ENCODE measurements around the gene TATDN2. TPM values are rescaled to one million over a fixed set of nuclear protein-coding genes. Genes with fewer than 3 reads are reported as not detected.

The TATDN2 gene, protein sequence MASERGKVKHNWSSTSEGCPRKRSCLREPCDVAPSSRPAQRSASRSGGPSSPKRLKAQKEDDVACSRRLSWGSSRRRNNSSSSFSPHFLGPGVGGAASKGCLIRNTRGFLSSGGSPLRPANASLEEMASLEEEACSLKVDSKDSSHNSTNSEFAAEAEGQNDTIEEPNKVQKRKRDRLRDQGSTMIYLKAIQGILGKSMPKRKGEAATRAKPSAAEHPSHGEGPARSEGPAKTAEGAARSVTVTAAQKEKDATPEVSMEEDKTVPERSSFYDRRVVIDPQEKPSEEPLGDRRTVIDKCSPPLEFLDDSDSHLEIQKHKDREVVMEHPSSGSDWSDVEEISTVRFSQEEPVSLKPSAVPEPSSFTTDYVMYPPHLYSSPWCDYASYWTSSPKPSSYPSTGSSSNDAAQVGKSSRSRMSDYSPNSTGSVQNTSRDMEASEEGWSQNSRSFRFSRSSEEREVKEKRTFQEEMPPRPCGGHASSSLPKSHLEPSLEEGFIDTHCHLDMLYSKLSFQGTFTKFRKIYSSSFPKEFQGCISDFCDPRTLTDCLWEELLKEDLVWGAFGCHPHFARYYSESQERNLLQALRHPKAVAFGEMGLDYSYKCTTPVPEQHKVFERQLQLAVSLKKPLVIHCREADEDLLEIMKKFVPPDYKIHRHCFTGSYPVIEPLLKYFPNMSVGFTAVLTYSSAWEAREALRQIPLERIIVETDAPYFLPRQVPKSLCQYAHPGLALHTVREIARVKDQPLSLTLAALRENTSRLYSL
- total RNA-seq: 10 to 100 TPM; 22.7 to 59.7 (median 28.2) TPM

DNA sequence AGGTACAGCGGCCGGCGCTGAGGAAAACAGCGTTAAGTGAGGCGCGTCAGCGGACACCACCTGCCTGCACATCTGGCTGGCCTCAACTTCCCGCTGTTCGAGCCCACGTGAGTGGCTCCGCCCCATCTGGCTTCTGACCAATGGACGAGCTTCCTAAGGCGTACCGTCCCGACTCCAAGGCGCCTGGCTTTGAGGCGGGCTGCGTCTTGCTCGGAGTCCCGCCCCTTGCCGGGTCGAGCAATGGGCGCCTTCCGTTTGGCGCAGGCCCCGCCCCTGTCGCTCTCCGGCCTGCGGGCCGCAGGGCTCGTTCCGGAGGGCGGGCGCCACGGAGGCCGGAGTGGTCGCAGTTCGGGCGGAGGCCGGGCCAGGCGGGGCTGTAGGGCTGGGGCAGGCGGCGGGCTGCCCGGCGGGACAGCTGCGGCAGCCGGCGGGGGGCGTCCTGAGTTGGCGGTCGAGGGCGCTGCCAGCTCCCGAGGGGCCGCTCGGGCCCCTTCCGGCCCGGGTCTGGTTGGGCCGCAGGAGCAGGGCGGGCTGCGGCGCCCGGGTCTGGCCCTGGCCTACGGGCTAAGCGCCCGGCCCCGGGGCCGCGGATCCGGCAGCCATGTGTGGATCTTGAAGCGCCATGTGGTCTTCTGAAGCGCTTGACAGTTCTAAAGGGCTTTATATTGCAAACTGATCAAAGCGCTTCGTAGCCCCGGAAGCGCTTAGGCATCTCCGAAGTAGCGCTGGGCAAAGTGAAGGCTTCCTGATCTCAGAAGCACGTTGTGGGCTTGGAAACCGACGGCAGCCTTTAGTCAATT is at the start of gene TATDN2:
TSS of gene TATDN2 (plus strand) at position 276 of the 800 bp plus-strand sequence. CDS start 742 bp downstream, outside the sequence.
- Histone ChIP-seq H3K27ac (peak within 1 kb of the TSS; percentile 91 to 94 (median 92)), H3K4me1 (peaks cover 18 to 35% (median 23%) of the 10 kb centered on the region in 4 donors), H3K27me3 (no peaks in the 10 kb centered on the region), H3K36me3 (peaks cover 0 to 7% (median 0%) of the 10 kb centered on the region in 4 donors), H3K9me3 (no peaks in the 10 kb centered on the region), H3K4me3 (peak within 1 kb of the TSS; percentile 75 to 95 (median 80))
- DNase-seq: peak; percentile 99
- 0% methylated on average over 40 of the region's 80 CpGs; no CpG with 5 or more reads in 1 of the 2 donors for WGBS, 2 donors (ENCODE audit: low coverage in 1 of 2)
- TF ChIP-seq, protein P1, sequence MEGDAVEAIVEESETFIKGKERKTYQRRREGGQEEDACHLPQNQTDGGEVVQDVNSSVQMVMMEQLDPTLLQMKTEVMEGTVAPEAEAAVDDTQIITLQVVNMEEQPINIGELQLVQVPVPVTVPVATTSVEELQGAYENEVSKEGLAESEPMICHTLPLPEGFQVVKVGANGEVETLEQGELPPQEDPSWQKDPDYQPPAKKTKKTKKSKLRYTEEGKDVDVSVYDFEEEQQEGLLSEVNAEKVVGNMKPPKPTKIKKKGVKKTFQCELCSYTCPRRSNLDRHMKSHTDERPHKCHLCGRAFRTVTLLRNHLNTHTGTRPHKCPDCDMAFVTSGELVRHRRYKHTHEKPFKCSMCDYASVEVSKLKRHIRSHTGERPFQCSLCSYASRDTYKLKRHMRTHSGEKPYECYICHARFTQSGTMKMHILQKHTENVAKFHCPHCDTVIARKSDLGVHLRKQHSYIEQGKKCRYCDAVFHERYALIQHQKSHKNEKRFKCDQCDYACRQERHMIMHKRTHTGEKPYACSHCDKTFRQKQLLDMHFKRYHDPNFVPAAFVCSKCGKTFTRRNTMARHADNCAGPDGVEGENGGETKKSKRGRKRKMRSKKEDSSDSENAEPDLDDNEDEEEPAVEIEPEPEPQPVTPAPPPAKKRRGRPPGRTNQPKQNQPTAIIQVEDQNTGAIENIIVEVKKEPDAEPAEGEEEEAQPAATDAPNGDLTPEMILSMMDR (IDR thresholded peaks at IDR 0.05): no peak
- TF ChIP-seq POLR2A (IDR thresholded peaks at IDR 0.05) (peak; percentile 78), POLR2AphosphoS5 (IDR thresholded peaks at IDR 0.05) (peak; percentile 80 to 90 (median 89)), EP300 (IDR thresholded peaks at IDR 0.05; ENCODE audit: low read depth) (no peak)
- intact Hi-C loops (cut with DNase I; ENCODE audit: low total_unique reads) (no loop called here), in situ Hi-C loops (cut with MboI; ENCODE audit: low pct_ligation_motif_present in 1 of 4, low pct_unique_long_range_greater_than_20kb in 1 of 4, low sequenced_read_pairs in 3 of 4) (loop anchor here in 2 of 4 donors (25.0 kb wide), 1 partner anchor 261 kb away; the partner anchor contains the start of gene EMC3 (in 2 of the 2))

DNA sequence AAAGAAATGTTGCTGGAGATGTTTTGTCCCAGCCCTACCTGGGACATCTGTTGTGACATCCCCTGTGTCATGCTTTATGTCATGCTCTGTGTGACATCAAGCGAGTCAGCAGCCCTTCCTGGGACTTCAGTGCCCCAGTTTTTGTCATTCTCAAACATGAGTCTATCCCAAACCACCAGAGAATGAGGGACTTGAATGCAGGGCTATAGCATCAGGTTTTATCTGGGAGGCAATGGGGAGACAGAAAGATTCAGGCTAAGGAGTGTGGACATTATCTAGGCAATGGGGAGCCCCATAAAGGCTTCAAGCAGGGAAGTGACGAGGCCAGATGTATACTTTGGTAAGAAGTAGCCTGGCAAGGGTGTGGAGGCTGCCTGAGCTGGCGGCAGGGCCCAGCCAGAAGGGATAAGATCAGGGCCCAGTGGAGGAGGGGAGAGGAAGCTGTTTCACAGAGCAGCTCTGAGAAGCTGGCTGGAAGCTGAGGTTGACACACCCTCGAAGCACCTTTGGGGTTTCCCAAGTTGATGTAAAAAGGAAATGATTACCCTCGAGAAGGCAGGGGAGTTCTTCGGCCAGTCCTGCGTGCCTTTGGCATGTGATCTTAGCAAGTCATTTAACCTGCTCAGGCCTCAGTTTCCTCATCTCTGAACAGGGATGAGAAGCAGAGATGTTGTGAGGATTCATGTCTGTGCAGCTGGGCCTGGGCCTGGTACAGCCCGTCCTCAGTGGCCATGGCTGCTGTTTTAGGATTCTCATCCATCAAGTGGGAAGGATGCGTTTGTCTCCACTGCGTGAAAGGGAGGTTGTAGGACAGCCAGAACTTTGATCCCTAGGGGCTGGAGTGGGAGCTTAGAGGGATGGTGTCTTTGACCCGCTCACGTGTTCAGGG is 49.3 kb upstream of the TATDN2 start:
- in situ Hi-C loops (cut with MboI; ENCODE audit: low pct_ligation_motif_present in 1 of 4, low pct_unique_long_range_greater_than_20kb in 1 of 4, low sequenced_read_pairs in 3 of 4): no loop called here
- Histone ChIP-seq H3K4me1 (peaks cover 22 to 48% (median 32%) of the 10 kb centered on the region in 4 donors), H3K27ac (peak overlapping the region; percentile 38 to 62 (median 52)), H3K27me3 (no peaks in the 10 kb centered on the region), H3K9me3 (no peaks in the 10 kb centered on the region), H3K36me3 (no peaks in the 10 kb centered on the region), H3K4me3 (no peak overlapping the region)
- 47% methylated on average over 12 of the region's 12 CpGs; no CpG with 5 or more reads in 1 of the 2 donors for WGBS, 2 donors (ENCODE audit: low coverage in 1 of 2)
- DNase-seq: peak; percentile 72
- intact Hi-C loops (cut with DNase I; ENCODE audit: low total_unique reads): no loop called here
- no peak for TF ChIP-seq POLR2A (IDR thresholded peaks at IDR 0.05)
- no peak for TF ChIP-seq POLR2AphosphoS5 (IDR thresholded peaks at IDR 0.05)
- TF ChIP-seq EP300 (IDR thresholded peaks at IDR 0.05; ENCODE audit: low read depth): no peak
- TF ChIP-seq, protein P1 (IDR thresholded peaks at IDR 0.05): no peak

DNA sequence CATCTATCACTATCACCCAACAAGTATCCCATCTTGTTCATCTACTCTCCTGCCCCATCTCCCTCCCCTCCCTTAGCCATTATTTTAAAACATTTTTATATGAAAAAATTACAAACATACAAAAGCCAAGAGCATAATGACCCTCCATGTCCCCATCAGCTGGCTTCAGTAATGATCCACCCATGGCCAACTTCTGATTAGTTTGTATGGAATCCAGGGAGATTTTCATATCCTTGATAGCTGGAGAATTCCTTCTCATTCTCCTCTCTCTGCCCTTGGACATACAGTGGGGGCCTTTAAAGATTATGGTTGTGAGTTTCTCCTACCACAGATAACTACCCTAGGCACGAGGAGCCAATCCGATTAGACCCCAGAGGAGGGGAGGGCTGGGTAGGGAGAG is 43.3 kb upstream of the TATDN2 start:
- in situ Hi-C loops (cut with MboI; ENCODE audit: low pct_ligation_motif_present in 1 of 4, low pct_unique_long_range_greater_than_20kb in 1 of 4, low sequenced_read_pairs in 3 of 4) (no loop called here), intact Hi-C loops (cut with DNase I; ENCODE audit: low total_unique reads) (no loop called here)
- Histone ChIP-seq H3K4me1 (peaks cover 11 to 25% (median 18%) of the 10 kb centered on the region in 4 donors), H3K27ac (peak overlapping the region; percentile 8 to 31 (median 17)), H3K36me3 (no peaks in the 10 kb centered on the region), H3K9me3 (no peaks in the 10 kb centered on the region), H3K4me3 (no peak overlapping the region), H3K27me3 (no peaks in the 10 kb centered on the region)
- no peak for DNase-seq
- 90 to 100% methylated on average over 2 of the region's 2 CpGs for WGBS, 2 donors (ENCODE audit: low coverage in 1 of 2)
- TF ChIP-seq, protein P1 (IDR thresholded peaks at IDR 0.05): no peak
- no peak for TF ChIP-seq EP300 (IDR thresholded peaks at IDR 0.05; ENCODE audit: low read depth)
- TF ChIP-seq POLR2AphosphoS5 (IDR thresholded peaks at IDR 0.05): no peak
- TF ChIP-seq POLR2A (IDR thresholded peaks at IDR 0.05): no peak

Measured in transverse colon (tissue), 4 donors.